ENCODE data around the gene PRPF18.

Gene PRPF18

GRCh38 chr10:13671904-13672303 is 85.1 kb downstream of the PRPF18 start:
- no peak for DNase-seq

GRCh38 chr10:13672548-13672947 is 85.8 kb downstream of the PRPF18 start:
- no peak for DNase-seq

DNA sequence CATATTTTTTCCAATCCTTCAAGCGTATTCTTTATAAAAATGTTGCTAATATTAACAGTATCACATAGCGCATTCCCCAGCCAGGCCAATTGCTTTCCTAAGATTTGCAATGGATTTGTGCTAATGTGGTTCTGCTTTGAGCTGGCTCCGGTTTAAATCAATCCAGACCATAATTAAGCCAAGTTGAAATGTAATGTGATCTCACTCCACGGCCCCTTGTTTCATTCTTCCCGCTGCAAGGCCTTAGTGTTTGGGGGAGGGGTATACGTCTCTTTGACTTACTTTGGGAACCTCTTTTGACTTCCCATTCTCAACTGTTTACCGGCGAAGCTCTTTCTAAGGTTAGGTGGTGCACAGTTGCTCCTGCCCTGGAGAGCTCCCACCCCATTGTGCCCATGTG is 86.4 kb downstream of the PRPF18 start:
- DNase-seq: no peak

- no peak for DNase-seq
These were observed 88.2 kb downstream of the PRPF18 start for GRCh38 chr10:13674645-13675588.

- DNase-seq: no peak
These were observed 91.5 kb downstream of the PRPF18 start for GRCh38 chr10:13678101-13678843.
